H9 (cell line): ENCODE measurements around the gene IL2. TPM values are rescaled to one million over a fixed set of nuclear protein-coding genes. Genes with fewer than 3 reads are reported as not detected.

Experiments used
- DNase-seq: peaks from one replicate; pipeline ENCODE4 v3.0.0-alpha.2; 2017
- H2AFZ ChIP-seq: one replicate; pipeline ENCODE4 v1.6.1; 2013; ENCODE audit warnings: mild to moderate bottlenecking, low read length, control low read depth, moderate library complexity
- H2AK5ac ChIP-seq: 2 replicates; pipeline ENCODE4 v1.6.1; 2013; ENCODE audit warnings: low read length, control low read depth, mixed read lengths; ENCODE audit not compliant: insufficient read length
- H2BK120ac ChIP-seq: one replicate; pipeline ENCODE4 v1.6.1; 2013; ENCODE audit warnings: low read depth, mild to moderate bottlenecking, low read length, control low read depth, inconsistent platforms; ENCODE audit not compliant: poor library complexity, severe bottlenecking
- H2BK12ac ChIP-seq: 2 replicates; pipeline ENCODE4 v1.6.1; 2013; ENCODE audit warnings: low read length, control low read depth, mixed read lengths, low read depth; ENCODE audit not compliant: insufficient read length
- H2BK15ac ChIP-seq: 2 replicates; pipeline ENCODE4 v1.6.1; 2013; ENCODE audit warnings: low read depth, low read length, control low read depth
- H2BK20ac ChIP-seq: one replicate; pipeline ENCODE4 v1.6.1; 2013; ENCODE audit warnings: low read depth, mild to moderate bottlenecking, low read length, control low read depth, inconsistent platforms; ENCODE audit not compliant: poor library complexity, severe bottlenecking
- H2BK5ac ChIP-seq: 2 replicates; pipeline ENCODE4 v1.6.1; 2013; ENCODE audit warnings: low read length, control low read depth, mixed read lengths; ENCODE audit not compliant: insufficient read length
- H3K14ac ChIP-seq: 2 replicates; pipeline ENCODE4 v1.6.1; 2013; ENCODE audit warnings: low read length, control low read depth; ENCODE audit not compliant: insufficient read depth
- H3K18ac ChIP-seq: 2 replicates; pipeline ENCODE4 v1.6.1; 2013; ENCODE audit warnings: low read depth, mild to moderate bottlenecking, mixed read lengths, low read length, control low read depth; ENCODE audit not compliant: insufficient read length
- H3K23ac ChIP-seq: 2 replicates; pipeline ENCODE4 v1.6.1; 2013; ENCODE audit warnings: low read length, control low read depth, mixed read lengths, low read depth; ENCODE audit not compliant: insufficient read length
- H3K23me2 ChIP-seq: 2 replicates; pipeline ENCODE4 v1.6.1; 2013; ENCODE audit warnings: low read depth, mild to moderate bottlenecking, mixed read lengths, low read length, control low read depth; ENCODE audit not compliant: insufficient read length, poor library complexity, severe bottlenecking
- H3K27ac ChIP-seq: 2 replicates; pipeline ENCODE4 v1.5.1; 2013; ENCODE audit warnings: low read length, control low read depth, mixed read lengths, low read depth; ENCODE audit not compliant: insufficient read length
- H3K27me3 ChIP-seq: 2 replicates; pipeline ENCODE4 v1.6.1; 2013; ENCODE audit warnings: low read length, control low read depth, inconsistent platforms; ENCODE audit not compliant: insufficient read depth
- H3K4ac ChIP-seq: 2 replicates; pipeline ENCODE4 v1.6.1; 2013; ENCODE audit warnings: low read depth, mild to moderate bottlenecking, control low read depth, inconsistent platforms, low read length, moderate library complexity
- H3K4me1 ChIP-seq: 2 replicates; pipeline ENCODE4 v1.6.1; 2013; ENCODE audit warnings: low read length, control low read depth, inconsistent platforms; ENCODE audit not compliant: insufficient read depth
- H3K4me2 ChIP-seq: 2 replicates; pipeline ENCODE4 v1.6.1; 2013; ENCODE audit warnings: low read length, control low read depth, mixed read lengths; ENCODE audit not compliant: insufficient read length, insufficient read depth
- H3K56ac ChIP-seq: 2 replicates; pipeline ENCODE4 v1.6.1; 2013; ENCODE audit warnings: low read depth, mild to moderate bottlenecking, mixed read lengths, low read length, control low read depth; ENCODE audit not compliant: insufficient read length
- H3K79me1 ChIP-seq: 2 replicates; pipeline ENCODE4 v1.6.1; 2013; ENCODE audit warnings: low read depth, mild to moderate bottlenecking, moderate library complexity, low read length, control low read depth, inconsistent platforms; ENCODE audit not compliant: insufficient read depth, poor library complexity, severe bottlenecking
- H3K79me2 ChIP-seq: 2 replicates; pipeline ENCODE4 v1.6.1; 2013; ENCODE audit warnings: low read length, control low read depth, inconsistent platforms; ENCODE audit not compliant: insufficient read depth
- H3K9ac ChIP-seq: 2 replicates; pipeline ENCODE4 v1.6.1; 2013; ENCODE audit warnings: low read length, control low read depth, mixed read lengths; ENCODE audit not compliant: insufficient read length; ENCODE audit errors: extremely low read depth
- H3K9me3 ChIP-seq: one replicate; pipeline ENCODE4 v1.6.1; 2013; ENCODE audit warnings: low read depth, low read length, inconsistent platforms; ENCODE audit not compliant: control insufficient read depth
- H3T11ph ChIP-seq: one replicate; pipeline ENCODE4 v1.6.1; 2013; ENCODE audit warnings: mild to moderate bottlenecking, low read length, control low read depth, inconsistent platforms
- H4K20me1 ChIP-seq: one replicate; pipeline ENCODE4 v1.6.1; 2013; ENCODE audit not compliant: control insufficient read depth, insufficient read length, insufficient read depth
- H4K5ac ChIP-seq: 2 replicates; pipeline ENCODE4 v1.6.1; 2013; ENCODE audit warnings: low read depth, mild to moderate bottlenecking, mixed read lengths, low read length, control low read depth; ENCODE audit not compliant: insufficient read length
- H4K8ac ChIP-seq: replicated peaks from 2 replicates; pipeline ENCODE4 v1.6.1; 2013; ENCODE audit warnings: low read length, control low read depth, mixed read lengths, low read depth; ENCODE audit not compliant: insufficient read length
- H4K91ac ChIP-seq: 2 replicates; pipeline ENCODE4 v1.6.1; 2013; ENCODE audit warnings: low read depth, mild to moderate bottlenecking, moderate library complexity, mixed read lengths, low read length, control low read depth; ENCODE audit not compliant: insufficient read length
- H3K27ac Mint-ChIP-seq, 3 experiments: 2 replicates in 2 of 3; 3 replicates in 1 of 3; pipeline ENCODE4 v1.8.0; 2020 to 2021; ENCODE audit warnings: mixed read lengths in 3 of 3, mild to moderate bottlenecking in 1 of 3, moderate library complexity in 1 of 3
- H3K27me3 Mint-ChIP-seq: 2 replicates; pipeline ENCODE4 v1.8.0; 2021; ENCODE audit warnings: low read depth, mild to moderate bottlenecking, moderate library complexity, mixed read lengths
- H3K36me3 Mint-ChIP-seq, 3 experiments: 2 replicates in 2 of 3; 3 replicates in 1 of 3; pipeline ENCODE4 v1.8.0; 2020 to 2021; ENCODE audit warnings: low read depth in 3 of 3, mixed read lengths in 3 of 3; ENCODE audit not compliant: insufficient read depth in 1 of 3
- H3K4me1 Mint-ChIP-seq, 2 experiments: 2 replicates each; pipeline ENCODE4 v1.8.0; 2020; ENCODE audit warnings: mixed read lengths in 2 of 2
- H3K4me3 Mint-ChIP-seq, 2 experiments: 2 replicates in 1 of 2; 3 replicates in 1 of 2; pipeline ENCODE4 v1.8.0; 2020 to 2021; ENCODE audit warnings: mild to moderate bottlenecking in 2 of 2, mixed read lengths in 2 of 2, moderate library complexity in 1 of 2
- H3K9me3 Mint-ChIP-seq, 2 experiments: 2 replicates in 1 of 2; 3 replicates in 1 of 2; pipeline ENCODE4 v1.8.0; 2020; ENCODE audit warnings: mild to moderate bottlenecking in 2 of 2, mixed read lengths in 2 of 2, moderate library complexity in 1 of 2
- WGBS: extraction: QIAGEN DNeasy Blood & Tissue Kit; methylation state at CpG from one replicate; pipeline ENCODE4 v1.1.7; 2013; ENCODE audit warnings: missing lambda C conversion rate, low lambda C conversion rate, mixed read lengths; ENCODE audit not compliant: insufficient read length; ENCODE audit errors: extremely low coverage; 5-methylcytosine and 5-hydroxymethylcytosine counted together
- total RNA-seq: library from RNA; stranded (reverse); gene quantifications from 2 replicates; pipeline ENCODE4 v1.2.1, GENCODE V29; 2021
- TF ChIP-seq, protein P1 (sequence below): fragments of 200-600 bp; sonication (generic); conservative IDR thresholded peaks from 3 replicates; pipeline ENCODE4 v1.8.0; 2021; ENCODE audit warnings: antibody characterized with exemption, mild to moderate bottlenecking

IL2 gene
- total RNA-seq, 1 experiment from 2014 or later, result not detected

DNA sequence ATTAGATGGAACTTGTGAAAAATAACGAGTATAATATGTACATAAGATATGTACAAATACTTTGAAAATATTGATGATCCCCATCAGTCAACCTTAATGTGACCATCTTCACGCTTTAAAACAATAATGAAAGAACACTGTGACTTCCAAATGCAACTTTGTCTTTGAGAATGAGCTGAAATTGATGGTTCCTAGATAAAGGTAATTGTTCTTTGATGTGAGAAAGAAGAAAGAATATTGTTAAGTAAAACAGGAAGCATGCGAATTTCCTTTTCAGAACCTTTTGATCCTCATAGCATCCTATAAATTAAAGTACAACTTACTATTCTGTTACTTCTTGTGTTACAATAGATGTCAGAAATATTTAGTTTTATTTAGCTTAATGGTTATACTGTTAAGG lies 22.2 kb downstream of the IL2 start:
- H4K8ac ChIP-seq, result no peak overlapping the region
- no peaks in the 10 kb centered on the region for H4K20me1 ChIP-seq
- H2BK15ac ChIP-seq, result no peak overlapping the region
- H2AFZ ChIP-seq, result no peak overlapping the region
- no peak overlapping the region for H4K91ac ChIP-seq
- H4K5ac ChIP-seq, result no peak overlapping the region
- no peaks in the 10 kb centered on the region for H3K27me3 ChIP-seq
- H3K9ac ChIP-seq, result no peak overlapping the region
- H3T11ph ChIP-seq, result no peak overlapping the region
- H2BK20ac ChIP-seq, result no peak overlapping the region
- Mint-ChIP-seq H3K4me1 (no peaks in the 10 kb centered on the region), H3K27ac (no peak overlapping the region), H3K36me3 (no peaks in the 10 kb centered on the region), H3K9me3 (no peaks in the 10 kb centered on the region), H3K4me3 (no peak overlapping the region), H3K27me3 (no peaks in the 10 kb centered on the region)
- H3K4me2 ChIP-seq, result no peak overlapping the region
- no peak overlapping the region for H2BK120ac ChIP-seq
- WGBS, result no CpG with 5 or more reads among the region's 3 CpGs
- H3K27ac ChIP-seq, result no peak overlapping the region
- H3K18ac ChIP-seq, result no peak overlapping the region
- no peaks in the 10 kb centered on the region for H3K79me1 ChIP-seq
- H3K23ac ChIP-seq, result no peak overlapping the region
- DNase-seq, result no peak
- no peaks in the 10 kb centered on the region for H3K4me1 ChIP-seq
- no peaks in the 10 kb centered on the region for H3K23me2 ChIP-seq
- H2AK5ac ChIP-seq, result no peak overlapping the region
- no peaks in the 10 kb centered on the region for H3K9me3 ChIP-seq
- H2BK5ac ChIP-seq, result no peak overlapping the region
- no peak overlapping the region for H3K56ac ChIP-seq
- no peak overlapping the region for H3K4ac ChIP-seq
- no peak overlapping the region for H3K14ac ChIP-seq
- TF ChIP-seq, protein P1, sequence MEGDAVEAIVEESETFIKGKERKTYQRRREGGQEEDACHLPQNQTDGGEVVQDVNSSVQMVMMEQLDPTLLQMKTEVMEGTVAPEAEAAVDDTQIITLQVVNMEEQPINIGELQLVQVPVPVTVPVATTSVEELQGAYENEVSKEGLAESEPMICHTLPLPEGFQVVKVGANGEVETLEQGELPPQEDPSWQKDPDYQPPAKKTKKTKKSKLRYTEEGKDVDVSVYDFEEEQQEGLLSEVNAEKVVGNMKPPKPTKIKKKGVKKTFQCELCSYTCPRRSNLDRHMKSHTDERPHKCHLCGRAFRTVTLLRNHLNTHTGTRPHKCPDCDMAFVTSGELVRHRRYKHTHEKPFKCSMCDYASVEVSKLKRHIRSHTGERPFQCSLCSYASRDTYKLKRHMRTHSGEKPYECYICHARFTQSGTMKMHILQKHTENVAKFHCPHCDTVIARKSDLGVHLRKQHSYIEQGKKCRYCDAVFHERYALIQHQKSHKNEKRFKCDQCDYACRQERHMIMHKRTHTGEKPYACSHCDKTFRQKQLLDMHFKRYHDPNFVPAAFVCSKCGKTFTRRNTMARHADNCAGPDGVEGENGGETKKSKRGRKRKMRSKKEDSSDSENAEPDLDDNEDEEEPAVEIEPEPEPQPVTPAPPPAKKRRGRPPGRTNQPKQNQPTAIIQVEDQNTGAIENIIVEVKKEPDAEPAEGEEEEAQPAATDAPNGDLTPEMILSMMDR, result no peak
- H2BK12ac ChIP-seq, result no peak overlapping the region
- H3K79me2 ChIP-seq, result no peaks in the 10 kb centered on the region
